Left hindlimb (tissue), 1 donor: Measurements from ENCODE around the gene CCHCR1.

Experiments used
- DNase-seq: peaks from one replicate; pipeline ENCODE4 v3.0.0-alpha.2; 2018

Gene CCHCR1

DNA sequence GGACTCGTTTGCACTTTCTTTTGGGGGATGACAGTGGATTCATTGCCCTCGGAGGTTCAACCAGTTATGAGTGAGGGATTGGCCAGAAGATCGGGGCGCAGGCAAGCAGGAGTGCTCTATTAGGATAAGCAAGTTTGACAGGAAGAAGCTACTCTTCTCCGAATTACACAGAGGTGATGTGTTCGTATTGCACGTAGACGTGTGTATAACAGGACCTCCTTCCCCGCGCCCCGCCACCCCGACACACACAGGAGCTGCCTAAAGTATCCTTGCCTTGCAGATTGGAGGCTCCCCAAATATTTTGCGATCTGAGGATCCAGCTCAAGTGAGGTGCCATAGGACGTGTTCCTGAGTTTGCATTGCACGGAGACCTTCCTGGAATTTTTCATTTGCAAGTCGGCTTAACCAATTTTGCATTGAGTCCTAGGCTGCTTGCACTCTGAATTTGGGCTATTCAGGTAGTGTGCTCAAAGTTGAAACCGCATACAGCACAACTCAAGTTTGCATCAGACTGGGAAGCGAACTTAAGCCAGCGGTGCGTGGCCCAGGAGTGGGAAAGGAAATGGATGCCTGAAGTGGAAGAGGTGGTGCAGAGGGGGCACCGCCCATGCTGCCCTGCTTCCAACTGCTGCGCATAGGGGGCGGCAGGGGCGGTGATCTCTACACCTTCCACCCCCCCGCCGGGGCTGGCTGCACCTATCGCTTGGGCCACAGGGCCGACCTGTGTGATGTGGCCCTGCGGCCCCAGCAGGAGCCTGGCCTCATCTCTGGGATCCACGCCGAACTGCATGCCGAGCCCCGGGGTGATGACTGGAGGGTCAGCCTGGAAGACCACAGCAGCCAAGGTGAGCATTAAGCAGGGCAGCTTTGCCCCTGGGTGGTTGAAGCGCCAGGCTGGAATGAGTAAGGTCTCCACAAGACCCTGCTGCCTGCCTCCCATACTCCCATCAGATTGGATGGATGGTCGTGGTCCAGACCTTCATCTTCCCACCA, 1.6 kb upstream of the CCHCR1 start:
- no peak for DNase-seq

GRCh38 chr6:31158140-31158862, 699 bp upstream of the CCHCR1 start, which contains the start of gene TCF19:
TCF19 (plus strand) TSS chr6:31158589; CDS start chr6:31159470, 881 bp downstream.
- peak; percentile 100 for DNase-seq

- no peak for DNase-seq
Measured at GRCh38 chr6:31156641-31157040, 961 bp downstream of the CCHCR1 start.

- no peak for DNase-seq
Measured at GRCh38 chr6:31154436-31154835, 3.2 kb downstream of the CCHCR1 start.

DNA sequence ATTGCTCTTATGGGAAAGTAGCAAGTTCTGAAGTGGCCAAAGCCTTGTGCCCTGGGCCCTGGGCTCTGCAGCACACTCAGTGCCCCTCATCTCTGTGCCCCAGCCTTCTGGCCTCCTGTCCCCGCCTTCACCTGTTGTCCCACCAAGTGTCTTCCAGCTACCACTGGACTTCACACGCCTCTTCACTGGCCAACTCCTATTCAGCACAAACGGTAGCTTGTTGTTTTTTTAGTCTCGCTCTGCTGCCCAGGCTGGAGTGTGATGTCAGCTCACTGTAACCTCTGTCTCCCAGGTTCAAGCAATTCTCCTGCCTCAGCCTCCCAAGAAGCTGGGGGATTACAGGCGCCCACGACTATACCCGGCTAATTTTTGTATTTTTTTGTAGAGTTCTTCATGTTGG, 4.8 kb downstream of the CCHCR1 start:
- no peak for DNase-seq

DNA sequence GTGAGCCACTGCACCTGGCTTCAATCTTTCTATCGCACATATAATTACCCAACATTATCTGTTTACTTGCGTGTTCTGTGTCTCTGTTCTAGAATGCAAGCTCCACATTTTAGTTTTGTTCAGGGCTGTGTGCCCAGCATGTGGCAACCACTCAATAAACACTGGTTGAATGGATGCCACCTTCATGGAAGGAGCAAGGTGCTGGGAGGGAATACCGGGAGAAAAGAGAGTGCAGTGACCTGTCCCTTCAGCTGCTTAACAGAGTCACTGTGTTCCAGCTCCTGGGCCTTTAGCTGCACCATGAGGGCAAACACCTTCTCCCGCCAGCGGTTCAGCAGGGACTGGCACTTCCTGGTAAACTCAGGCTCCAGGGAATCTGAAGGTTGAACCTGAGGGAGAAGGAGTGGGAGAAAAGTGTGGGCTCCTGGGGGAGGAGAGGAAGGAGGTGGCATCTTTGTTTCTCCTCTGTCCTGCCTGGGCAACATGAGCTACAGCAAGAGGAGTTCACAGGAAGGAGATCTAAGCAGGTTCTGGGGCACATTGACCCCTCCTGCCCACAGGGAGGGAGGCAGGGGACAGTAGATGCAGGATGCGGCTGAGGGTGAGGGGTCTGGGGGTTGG, 7.7 kb downstream of the CCHCR1 start:
- no peak for DNase-seq

DNA sequence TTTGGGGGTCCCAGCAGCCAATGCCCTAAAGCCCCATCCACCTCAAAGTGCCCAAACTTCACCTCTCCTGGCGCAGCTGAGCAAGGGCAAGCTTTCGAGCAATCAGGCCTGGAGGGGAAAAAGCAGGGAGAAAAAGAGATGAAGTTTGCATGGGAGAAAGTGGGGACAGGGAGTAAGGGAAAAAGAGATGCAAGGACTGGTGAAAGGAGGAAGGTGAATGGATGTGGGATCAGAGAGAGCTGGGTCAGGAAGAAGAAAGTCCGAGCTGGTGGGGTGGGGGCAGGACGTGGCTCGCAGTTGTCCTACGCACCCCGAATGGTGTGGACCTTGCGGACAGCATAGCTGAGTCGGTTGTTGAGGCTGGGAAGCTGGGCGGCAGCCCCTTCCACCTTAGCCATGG, 12.2 kb downstream of the CCHCR1 start:
- DNase-seq, result no peak

DNA sequence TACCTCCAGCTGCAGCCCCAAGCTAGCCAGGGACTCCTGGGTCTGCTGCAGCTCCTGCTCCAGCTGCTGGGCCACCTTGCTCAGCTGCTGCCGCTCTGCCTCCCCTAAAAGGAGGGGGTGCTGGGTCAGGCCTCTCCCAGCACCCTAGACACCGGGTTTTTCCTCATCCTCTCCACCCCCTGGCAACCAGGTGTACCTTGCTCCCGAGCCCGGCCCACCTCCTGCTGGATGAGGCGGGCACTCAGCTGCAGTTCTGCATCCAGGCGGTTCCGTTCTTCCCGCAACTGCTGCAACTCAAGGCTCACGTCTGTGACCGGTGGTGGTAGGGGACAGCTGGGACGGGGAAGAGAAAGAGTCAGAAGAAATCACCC, 12.6 kb downstream of the CCHCR1 start:
- DNase-seq, result no peak

- DNase-seq, result no peak
Measured at GRCh38 chr6:31144296-31144969, 13.2 kb downstream of the CCHCR1 start.

DNA sequence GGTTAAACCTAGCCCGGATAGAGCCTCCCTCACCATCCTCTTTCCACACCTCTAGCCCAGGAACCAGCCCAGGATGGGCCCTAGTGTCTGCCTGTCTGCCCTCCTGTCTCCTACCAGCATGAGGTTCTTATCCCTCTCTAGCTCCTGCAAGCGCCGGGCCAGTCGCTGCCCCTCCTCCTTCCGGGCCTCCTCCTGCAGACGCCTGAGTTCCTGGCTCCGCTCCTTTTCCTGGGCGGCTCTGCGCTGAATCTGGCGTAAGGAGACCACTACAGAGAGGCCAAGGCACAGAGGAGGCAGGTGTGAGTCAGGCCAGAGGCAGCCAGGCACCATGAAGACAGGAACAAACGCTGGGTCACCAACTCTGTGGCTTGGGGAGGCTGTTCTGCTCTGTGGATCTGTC, 14.5 kb downstream of the CCHCR1 start:
- peak; percentile 69 for DNase-seq

- DNase-seq, result no peak
Measured at GRCh38 chr6:31142361-31142761, 15.2 kb downstream of the CCHCR1 start.

- DNase-seq, result no peak
Measured at GRCh38 chr6:31140643-31141042, 17.0 kb downstream of the CCHCR1 start.

DNA sequence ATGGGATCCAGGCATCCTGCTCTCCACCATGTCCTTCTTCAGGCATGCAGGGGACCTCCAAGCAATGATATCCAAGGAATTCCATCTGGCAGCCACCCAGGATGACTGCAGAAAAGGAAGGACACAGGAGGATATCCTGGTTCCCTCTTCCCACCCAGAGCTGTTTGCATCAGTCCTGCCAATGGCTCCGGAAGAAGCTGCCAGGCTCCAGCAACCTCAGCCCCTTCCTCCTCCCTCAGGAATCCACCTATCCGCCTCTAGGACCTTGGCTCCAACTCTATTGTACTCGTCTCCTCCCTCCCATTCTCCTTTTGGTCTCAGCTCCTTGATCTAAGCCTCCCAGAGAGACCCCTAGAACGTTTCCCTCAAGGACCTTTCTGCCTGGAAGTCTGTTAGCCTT, 18.0 kb downstream of the CCHCR1 start:
- no peak for DNase-seq

- DNase-seq, result no peak
Measured at GRCh38 chr6:31138982-31139381, 18.6 kb downstream of the CCHCR1 start, which contains the start of gene PSORS1C2. PSORS1C2 (minus strand) TSS chr6:31139066; CDS start chr6:31139026, 40 bp downstream.

DNA sequence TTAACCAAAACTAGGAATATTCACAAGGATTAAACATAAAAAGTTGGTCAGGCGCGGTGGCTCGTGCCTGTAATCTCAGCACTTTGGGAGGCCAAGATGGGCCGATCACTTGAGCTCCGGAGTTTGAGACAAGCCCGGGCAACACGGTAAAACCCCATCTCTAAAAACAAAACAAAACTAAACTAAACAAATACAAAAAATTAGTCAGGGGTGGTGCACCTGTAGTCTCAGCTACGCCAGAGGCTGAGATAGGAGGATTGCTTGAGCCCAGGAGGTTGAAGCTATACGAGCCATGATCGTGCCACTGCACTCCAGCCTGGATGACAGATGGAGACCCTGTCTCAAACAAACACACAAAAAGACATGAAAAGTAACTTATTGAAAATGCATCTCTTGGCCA, 21.9 kb downstream of the CCHCR1 start:
- DNase-seq, result no peak

DNA sequence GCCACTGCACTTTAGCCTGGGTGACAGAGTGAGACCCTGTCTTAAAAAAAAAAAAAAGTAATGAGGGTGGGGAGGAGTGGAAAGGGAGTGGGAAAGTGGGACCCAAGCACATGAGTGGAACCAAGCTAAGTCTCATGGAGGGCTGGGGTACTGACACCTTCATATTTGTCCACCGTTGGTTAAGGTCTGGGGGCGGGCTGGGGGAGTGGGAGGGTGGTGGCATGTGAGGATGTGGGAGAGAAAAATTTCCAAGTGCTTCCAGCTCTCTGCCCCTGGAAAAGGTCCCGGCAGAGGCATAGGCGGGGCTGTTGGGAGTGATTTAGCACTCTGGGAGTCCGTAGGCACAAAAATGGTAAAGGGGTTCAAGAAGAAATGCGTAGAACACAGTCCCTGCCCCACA, 24.8 kb downstream of the CCHCR1 start:
- DNase-seq, result no peak

DNA sequence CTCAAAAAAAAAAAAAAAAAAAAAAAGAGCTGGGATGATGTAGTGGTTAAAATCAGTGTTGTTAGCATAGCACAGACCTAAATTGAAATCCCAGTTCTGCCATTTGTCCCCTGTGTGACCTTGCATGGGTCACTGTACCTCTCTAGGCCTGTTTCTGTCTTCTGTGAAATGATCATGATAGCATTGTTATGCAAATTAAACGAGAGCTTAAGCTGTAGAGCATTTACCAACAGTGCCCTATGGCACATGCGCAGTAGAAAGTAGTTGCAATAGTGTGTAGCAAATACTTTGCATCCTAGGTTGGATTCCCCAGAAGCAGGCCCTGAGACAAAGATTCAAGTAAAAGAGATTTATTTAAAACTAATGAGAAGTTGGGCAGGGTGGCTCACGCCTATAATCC, 26.0 kb downstream of the CCHCR1 start:
- DNase-seq, result no peak

DNA sequence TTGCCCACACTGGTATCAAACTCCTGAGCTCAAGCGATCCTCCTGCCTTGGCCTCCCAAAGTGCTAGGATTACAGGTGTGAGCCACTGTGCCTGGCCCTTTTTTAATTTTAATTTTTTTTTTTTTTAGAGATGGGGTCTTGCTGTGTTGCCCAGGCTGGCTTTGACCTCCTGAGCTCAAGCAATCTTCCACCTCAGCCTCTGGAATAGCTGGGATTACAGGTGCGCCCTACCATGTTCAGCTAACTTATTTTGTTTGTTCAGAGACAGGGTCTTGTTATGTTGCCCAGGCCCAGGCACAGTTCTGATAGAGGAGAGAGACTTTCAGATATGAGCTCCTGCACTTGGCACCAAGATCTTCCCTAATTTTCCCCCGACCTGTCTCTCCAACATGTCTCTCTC, 26.9 kb downstream of the CCHCR1 start:
- no peak for DNase-seq

DNA sequence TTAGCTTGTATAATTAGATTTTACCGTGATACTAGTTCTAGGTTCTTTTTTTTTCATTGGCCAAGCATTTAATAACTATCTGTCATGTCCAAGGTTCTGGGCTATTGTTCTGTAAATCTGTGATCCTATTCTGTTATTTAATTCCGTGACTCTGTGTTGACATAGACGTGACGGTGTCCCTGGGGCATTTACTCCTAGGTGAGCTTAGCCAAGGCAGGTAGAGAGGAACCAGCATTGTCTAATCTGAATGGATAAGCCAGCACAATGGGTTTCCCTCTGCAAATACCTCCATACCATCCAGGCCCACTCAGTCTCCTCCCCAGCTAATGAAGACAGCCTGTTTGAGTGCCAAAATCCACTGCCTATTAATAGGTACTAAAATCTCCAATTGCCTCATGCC, 28.5 kb downstream of the CCHCR1 start:
- DNase-seq, result no peak

DNA sequence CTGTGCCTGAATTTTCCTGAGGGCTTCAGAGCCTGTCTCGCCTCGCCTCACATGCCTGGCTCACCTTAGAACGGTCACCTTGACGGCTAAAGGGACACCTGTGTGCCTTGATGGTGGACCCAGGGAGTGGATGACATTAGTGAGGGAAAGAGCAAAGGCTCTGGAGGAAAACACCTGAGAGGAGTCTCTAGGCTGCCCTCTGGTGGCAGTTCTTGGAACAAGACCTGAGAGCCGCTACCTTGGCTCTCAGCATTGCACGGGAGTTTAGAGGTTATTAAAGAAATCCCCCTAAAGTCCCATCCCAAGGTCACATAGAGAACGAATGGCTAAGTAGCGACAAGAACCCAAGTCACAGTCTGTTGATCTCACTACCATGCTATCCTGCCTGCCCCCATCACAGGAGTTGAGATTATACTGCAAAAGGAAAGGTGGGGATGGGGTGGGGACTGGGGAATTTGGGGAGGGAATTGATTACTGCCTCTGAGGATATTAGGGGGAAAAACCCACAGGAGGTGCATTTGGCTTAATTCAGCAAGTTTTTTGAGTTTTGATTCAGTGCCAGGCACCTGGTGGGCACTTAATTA, 29.4 kb downstream of the CCHCR1 start:
- no peak for DNase-seq

- DNase-seq, result peak; percentile 13
Measured at GRCh38 chr6:31126396-31127175, 31.0 kb downstream of the CCHCR1 start.
